HepG2 (cell line): ENCODE results near the gene GSTM1. TPM values are rescaled to one million over a fixed set of nuclear protein-coding genes. Genes with fewer than 3 reads are reported as not detected.

Source experiments
- ARNTL ChIP-seq: sonication (generic); formaldehyde crosslinking; IDR thresholded peaks from 2 replicates; pipeline ENCODE4 v1.4.0; 2020; ENCODE audit warnings: mild to moderate bottlenecking, missing genetic modification reagents
- ERF ChIP-seq: IDR thresholded peaks from 2 replicates; pipeline ENCODE4 v1.6.1; 2018; ENCODE audit warnings: missing biosample characterization, missing genetic modification reagents
- GATAD2A ChIP-seq: IDR thresholded peaks from 2 replicates; pipeline ENCODE4 v1.6.1; 2016
- HIVEP1 ChIP-seq: sonication (generic); formaldehyde crosslinking; IDR thresholded peaks from 2 replicates; pipeline ENCODE4 v1.4.0; 2020; ENCODE audit warnings: mild to moderate bottlenecking, missing genetic modification reagents
- KDM2A ChIP-seq: sonication (generic); formaldehyde crosslinking; IDR thresholded peaks from 2 replicates; pipeline ENCODE4 v1.4.0; 2020; ENCODE audit warnings: low read depth, missing genetic modification reagents, borderline replicate concordance
- LCORL ChIP-seq, 2 experiments: fragments of 450-650 bp in 1 of 2; sonication (generic) in 1 of 2; formaldehyde crosslinking in 1 of 2; IDR thresholded peaks; 2 replicates each; pipeline versions ENCODE4 v1.5.0 to v1.6.1; 2017 to 2020; ENCODE audit warnings: antibody characterized with exemption in 1 of 2, missing genetic modification reagents in 1 of 2
- MIER3 ChIP-seq: IDR thresholded peaks from 2 replicates; pipeline ENCODE4 v1.6.1; 2016; ENCODE audit warnings: missing compliant biosample characterization, borderline replicate concordance
- MTA1 ChIP-seq: sonication (generic); formaldehyde crosslinking; IDR thresholded peaks from 2 replicates; pipeline ENCODE4 v1.4.0; 2020; ENCODE audit warnings: missing genetic modification reagents, mild to moderate bottlenecking, borderline replicate concordance
- MTF2 ChIP-seq: sonication (generic); formaldehyde crosslinking; IDR thresholded peaks from 2 replicates; pipeline ENCODE4 v1.5.0; 2020; ENCODE audit warnings: missing genetic modification reagents, borderline replicate concordance
- REPIN1 ChIP-seq: sonication (generic); formaldehyde crosslinking; IDR thresholded peaks from 2 replicates; pipeline ENCODE4 v1.8.0; 2022; ENCODE audit warnings: missing genetic modification reagents, low read depth, mild to moderate bottlenecking, borderline replicate concordance
- SAP130 ChIP-seq: IDR thresholded peaks from 2 replicates; pipeline ENCODE4 v1.6.1; 2016; ENCODE audit warnings: low read depth
- TEF ChIP-seq: sonication (generic); formaldehyde crosslinking; IDR thresholded peaks from 2 replicates; pipeline ENCODE4 v1.5.0; 2020; ENCODE audit warnings: missing genetic modification reagents
- YEATS4 ChIP-seq: sonication (generic); formaldehyde crosslinking; IDR thresholded peaks from 2 replicates; pipeline ENCODE4 v1.4.0; 2020; ENCODE audit warnings: missing genetic modification reagents, borderline replicate concordance
- ZKSCAN5 ChIP-seq: sonication (generic); formaldehyde crosslinking; IDR thresholded peaks from 2 replicates; pipeline ENCODE4 v1.5.1; 2020; ENCODE audit warnings: mild to moderate bottlenecking, missing genetic modification reagents
- ZMYM3 ChIP-seq: sonication (generic); formaldehyde crosslinking; IDR thresholded peaks from 2 replicates; pipeline ENCODE4 v1.5.1; 2020; ENCODE audit warnings: mild to moderate bottlenecking, missing genetic modification reagents
- ZNF570 ChIP-seq: sonication (generic); formaldehyde crosslinking; IDR thresholded peaks from 2 replicates; pipeline ENCODE4 v1.4.0; 2020; ENCODE audit warnings: mild to moderate bottlenecking, missing genetic modification reagents, borderline replicate concordance
- ZNF580 ChIP-seq: IDR thresholded peaks from 2 replicates; pipeline ENCODE4 v1.6.1; 2016; ENCODE audit warnings: low read depth, borderline replicate concordance
- ZNF761 ChIP-seq: sonication (generic); formaldehyde crosslinking; conservative IDR thresholded peaks from 2 replicates; pipeline ENCODE4 v1.4.0; 2020; ENCODE audit warnings: mild to moderate bottlenecking, missing genetic modification reagents
- ZNF790 ChIP-seq: sonication (generic); formaldehyde crosslinking; IDR thresholded peaks from 2 replicates; pipeline ENCODE4 v1.8.0; 2022; ENCODE audit warnings: missing genetic modification reagents, mild to moderate bottlenecking, borderline replicate concordance
- ZZZ3 ChIP-seq: sonication (generic); formaldehyde crosslinking; IDR thresholded peaks from 2 replicates; pipeline ENCODE4 v1.4.0; 2020; ENCODE audit warnings: missing genetic modification reagents, mild to moderate bottlenecking, borderline replicate concordance
- polyA plus RNA-seq, 8 experiments: library from polyadenylated mRNA; depleted of rRNA in 3 of 8; stranded (reverse) in 7 of 8; unstranded in 1 of 8; fragments of >200 nt; fragmentation: Illumina TruSeq in 4 of 8; extraction: Trizol in 4 of 8; gene quantifications; 2 replicates each; pipeline versions ENCODE4 v1.2.1 to v1.2.3, GENCODE V29; 2011 to 2016; ENCODE audit warnings: low read depth in 4 of 8, missing spikeins in 1 of 8, mixed read lengths in 1 of 8; ENCODE audit not compliant: insufficient read depth in 1 of 8
- total RNA-seq, 5 experiments: library from RNA; depleted of rRNA; stranded (reverse); fragments of >200 nt; fragmentation: Illumina TruSeq; extraction: Trizol; gene quantifications; 2 replicates each; pipeline ENCODE4 v1.2.3, GENCODE V29; 2016; ENCODE audit warnings: low read depth in 1 of 5
- TF ChIP-seq, protein P1 (sequence below): sonication (generic); formaldehyde crosslinking; IDR thresholded peaks from 2 replicates; pipeline ENCODE4 v1.5.1; 2020; ENCODE audit warnings: mild to moderate bottlenecking, missing genetic modification reagents, moderate library complexity
- TF ChIP-seq, protein P2 (sequence below): sonication (generic); formaldehyde crosslinking; IDR thresholded peaks from 2 replicates; pipeline ENCODE4 v1.4.0; 2020; ENCODE audit warnings: low read depth, mild to moderate bottlenecking, missing genetic modification reagents

Gene GSTM1
- total and polyA plus RNA-seq, 2 of the 13 experiments (the other 11 are each of a cell fraction or from before 2014, with no cell fraction given), result 0.42 TPM; not detected in 1

- TF ChIP-seq YEATS4 (CRISPR knock-in tag), result peak; percentile 57; the same call in 1 of the 2 replicates
- TF ChIP-seq ZNF790 (CRISPR knock-in tag), result 0 out of 2 replicates have a peak, but pooled peaks have one; percentile 30
- 0 out of 2 replicates have a peak, but pooled peaks have one; percentile 17 for TF ChIP-seq MTA1 (CRISPR knock-in tag)
- no peak for TF ChIP-seq REPIN1 (CRISPR knock-in tag)
- TF ChIP-seq ZKSCAN5, result 0 out of 2 replicates have a peak, but pooled peaks have one; percentile 21
- 0 out of 2 replicates have a peak, but pooled peaks have one; percentile 28 for TF ChIP-seq ERF
- peak; percentile 46; the same call in 1 of the 2 replicates for TF ChIP-seq GATAD2A (CRISPR knock-in tag)
- TF ChIP-seq ZNF570 (CRISPR knock-in tag), result no peak
- TF ChIP-seq SAP130 (CRISPR knock-in tag), result peak; percentile 53; the same call in 1 of the 2 replicates
- TF ChIP-seq ZMYM3 (CRISPR knock-in tag), result 0 out of 2 replicates have a peak, but pooled peaks have one; percentile 20
- no peak; the same call in 1 of the 2 replicates for TF ChIP-seq ZZZ3 (CRISPR knock-in tag)
- TF ChIP-seq TEF (CRISPR knock-in tag), result no peak
- TF ChIP-seq, protein P1, sequence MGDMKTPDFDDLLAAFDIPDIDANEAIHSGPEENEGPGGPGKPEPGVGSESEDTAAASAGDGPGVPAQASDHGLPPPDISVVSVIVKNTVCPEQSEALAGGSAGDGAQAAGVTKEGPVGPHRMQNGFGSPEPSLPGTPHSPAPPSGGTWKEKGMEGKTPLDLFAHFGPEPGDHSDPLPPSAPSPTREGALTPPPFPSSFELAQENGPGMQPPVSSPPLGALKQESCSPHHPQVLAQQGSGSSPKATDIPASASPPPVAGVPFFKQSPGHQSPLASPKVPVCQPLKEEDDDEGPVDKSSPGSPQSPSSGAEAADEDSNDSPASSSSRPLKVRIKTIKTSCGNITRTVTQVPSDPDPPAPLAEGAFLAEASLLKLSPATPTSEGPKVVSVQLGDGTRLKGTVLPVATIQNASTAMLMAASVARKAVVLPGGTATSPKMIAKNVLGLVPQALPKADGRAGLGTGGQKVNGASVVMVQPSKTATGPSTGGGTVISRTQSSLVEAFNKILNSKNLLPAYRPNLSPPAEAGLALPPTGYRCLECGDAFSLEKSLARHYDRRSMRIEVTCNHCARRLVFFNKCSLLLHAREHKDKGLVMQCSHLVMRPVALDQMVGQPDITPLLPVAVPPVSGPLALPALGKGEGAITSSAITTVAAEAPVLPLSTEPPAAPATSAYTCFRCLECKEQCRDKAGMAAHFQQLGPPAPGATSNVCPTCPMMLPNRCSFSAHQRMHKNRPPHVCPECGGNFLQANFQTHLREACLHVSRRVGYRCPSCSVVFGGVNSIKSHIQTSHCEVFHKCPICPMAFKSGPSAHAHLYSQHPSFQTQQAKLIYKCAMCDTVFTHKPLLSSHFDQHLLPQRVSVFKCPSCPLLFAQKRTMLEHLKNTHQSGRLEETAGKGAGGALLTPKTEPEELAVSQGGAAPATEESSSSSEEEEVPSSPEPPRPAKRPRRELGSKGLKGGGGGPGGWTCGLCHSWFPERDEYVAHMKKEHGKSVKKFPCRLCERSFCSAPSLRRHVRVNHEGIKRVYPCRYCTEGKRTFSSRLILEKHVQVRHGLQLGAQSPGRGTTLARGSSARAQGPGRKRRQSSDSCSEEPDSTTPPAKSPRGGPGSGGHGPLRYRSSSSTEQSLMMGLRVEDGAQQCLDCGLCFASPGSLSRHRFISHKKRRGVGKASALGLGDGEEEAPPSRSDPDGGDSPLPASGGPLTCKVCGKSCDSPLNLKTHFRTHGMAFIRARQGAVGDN (CRISPR knock-in tag), result peak; percentile 80
- peak; percentile 34; the same call in 1 of the 2 replicates for TF ChIP-seq ARNTL
- 0 out of 2 replicates have a peak, but pooled peaks have one; percentile 66 for TF ChIP-seq ZNF761 (CRISPR knock-in tag)
- TF ChIP-seq HIVEP1 (CRISPR knock-in tag), result 0 out of 2 replicates have a peak, but pooled peaks have one; percentile 36
- 0 out of 2 replicates have a peak, but pooled peaks have one; percentile 21 for TF ChIP-seq MIER3
- peak; percentile 65 for TF ChIP-seq KDM2A
- TF ChIP-seq ZNF580 (CRISPR knock-in tag), result peak; percentile 39; the same call in 1 of the 2 replicates
- peak; percentile 54; the same call in 1 of the 2 replicates for TF ChIP-seq MTF2 (CRISPR knock-in tag)
- TF ChIP-seq, protein P2, sequence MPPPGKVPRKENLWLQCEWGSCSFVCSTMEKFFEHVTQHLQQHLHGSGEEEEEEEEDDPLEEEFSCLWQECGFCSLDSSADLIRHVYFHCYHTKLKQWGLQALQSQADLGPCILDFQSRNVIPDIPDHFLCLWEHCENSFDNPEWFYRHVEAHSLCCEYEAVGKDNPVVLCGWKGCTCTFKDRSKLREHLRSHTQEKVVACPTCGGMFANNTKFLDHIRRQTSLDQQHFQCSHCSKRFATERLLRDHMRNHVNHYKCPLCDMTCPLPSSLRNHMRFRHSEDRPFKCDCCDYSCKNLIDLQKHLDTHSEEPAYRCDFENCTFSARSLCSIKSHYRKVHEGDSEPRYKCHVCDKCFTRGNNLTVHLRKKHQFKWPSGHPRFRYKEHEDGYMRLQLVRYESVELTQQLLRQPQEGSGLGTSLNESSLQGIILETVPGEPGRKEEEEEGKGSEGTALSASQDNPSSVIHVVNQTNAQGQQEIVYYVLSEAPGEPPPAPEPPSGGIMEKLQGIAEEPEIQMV (CRISPR knock-in tag), result no peak
- no peak for TF ChIP-seq LCORL (IDR thresholded peaks at IDR 0.05)
- TF ChIP-seq LCORL (CRISPR knock-in tag; IDR thresholded peaks at IDR 0.05), result peak; percentile 78
These were observed 44.0 kb upstream of the GSTM1 start (continued) for GRCh38 chr1:109643385-109644230.
